Measurements from ENCODE around the gene RTP1.
"Not testable (repeated sequence)": the region's sequence is repeated elsewhere in the genome, so short reads cannot be mapped to it uniquely, and the experiment has no call there.

The RTP1 gene

GRCh38 chr3:187199463-187200050 lies 2.3 kb downstream of the RTP1 start:
- not testable (repeated sequence) for DNase-seq

- DNase-seq = no peak
Measured at GRCh38 chr3:187205683-187206082, 8.4 kb downstream of the RTP1 start.

- no peak for DNase-seq
Measured at GRCh38 chr3:187207062-187207461, 9.8 kb downstream of the RTP1 start.

GRCh38 chr3:187207624-187208023 lies 10.3 kb downstream of the RTP1 start:
- DNase-seq = no peak

GRCh38 chr3:187208159-187208558 lies 10.9 kb downstream of the RTP1 start:
- DNase-seq = peak; percentile 26

GRCh38 chr3:187209491-187209890 lies 12.2 kb downstream of the RTP1 start:
- no peak for DNase-seq

- DNase-seq = no peak
Measured at GRCh38 chr3:187210091-187210490, 12.8 kb downstream of the RTP1 start.

- no peak for DNase-seq
Measured at GRCh38 chr3:187210545-187211327, 13.4 kb downstream of the RTP1 start.

- no peak for DNase-seq
Measured at GRCh38 chr3:187211532-187212195, 14.4 kb downstream of the RTP1 start.

GRCh38 chr3:187212196-187212545 lies 14.9 kb downstream of the RTP1 start:
- no peak for DNase-seq

GRCh38 chr3:187212705-187213104 lies 15.4 kb downstream of the RTP1 start:
- no peak for DNase-seq

GRCh38 chr3:187213616-187214015 lies 16.3 kb downstream of the RTP1 start:
- no peak for DNase-seq

GRCh38 chr3:187215460-187215859 lies 18.2 kb downstream of the RTP1 start:
- no peak for DNase-seq

- DNase-seq = no peak
Measured at GRCh38 chr3:187222801-187223200, 25.5 kb downstream of the RTP1 start.

- no peak for DNase-seq
Measured at GRCh38 chr3:187223799-187224198, 26.5 kb downstream of the RTP1 start.

- DNase-seq = no peak
Measured at GRCh38 chr3:187227658-187228258, 30.5 kb downstream of the RTP1 start.

- DNase-seq = no peak
Measured at GRCh38 chr3:187228740-187229139, 31.5 kb downstream of the RTP1 start.

- no peak for DNase-seq
Measured at GRCh38 chr3:187230011-187230410, 32.7 kb downstream of the RTP1 start.

GRCh38 chr3:187236962-187237361 lies 39.7 kb downstream of the RTP1 start:
- DNase-seq = no peak

GRCh38 chr3:187237741-187238140 lies 40.5 kb downstream of the RTP1 start:
- no peak for DNase-seq

- no peak for DNase-seq
Measured at GRCh38 chr3:187238239-187238638, 41.0 kb downstream of the RTP1 start.

GRCh38 chr3:187238835-187239234 lies 41.5 kb downstream of the RTP1 start:
- not testable (repeated sequence) for DNase-seq

GRCh38 chr3:187242435-187242834 lies 45.1 kb downstream of the RTP1 start:
- DNase-seq = no peak

- DNase-seq = no peak
Measured at GRCh38 chr3:187242900-187243299, 45.6 kb downstream of the RTP1 start.
